Measurements from ENCODE around the gene DNAI2.

Gene DNAI2

DNA sequence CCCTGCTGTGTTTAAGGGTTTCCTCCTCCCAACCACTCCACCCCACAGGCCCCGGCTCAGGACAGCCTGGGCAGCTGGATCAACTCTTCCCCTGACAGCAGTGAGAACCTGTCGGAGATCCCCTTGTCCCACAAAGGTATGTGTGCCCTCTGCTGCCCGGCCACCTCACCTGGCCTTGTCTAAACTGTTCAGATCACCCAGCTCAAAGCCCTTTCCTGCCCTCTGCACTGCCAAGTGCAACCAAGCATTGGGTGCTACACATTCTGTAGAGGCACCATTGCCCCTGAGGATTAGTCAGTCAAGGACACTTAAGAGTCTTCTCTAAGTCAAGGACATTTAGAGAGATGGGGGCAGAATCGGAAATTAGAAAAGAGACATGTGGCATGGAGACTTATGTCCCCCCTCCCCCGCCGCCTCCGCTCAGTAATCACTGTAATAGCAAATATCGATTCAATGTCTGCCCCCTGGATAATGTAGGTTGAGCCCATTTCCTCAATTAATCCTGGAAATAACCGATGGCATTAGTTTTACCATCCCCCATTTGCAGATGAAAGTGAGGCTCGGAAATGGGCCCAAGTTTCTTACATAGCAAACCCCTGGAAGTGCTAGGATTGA is 79.5 kb downstream of the DNAI2 start:
- TF ChIP-seq POLR2AphosphoS5 (IDR thresholded peaks at IDR 0.05; ENCODE audit: low read depth, low read length) (no peak), FOXP2 (optimal IDR thresholded peaks at IDR 0.05; ENCODE audit: borderline replicate concordance, extremely low read depth, extremely low read length, insufficient read depth) (no peak), TAF1 (IDR thresholded peaks at IDR 0.05; ENCODE audit: borderline replicate concordance, insufficient read depth, low read length) (no peak), SIN3A (IDR thresholded peaks at IDR 0.05; ENCODE audit: borderline replicate concordance, insufficient read depth, low read length) (no peak)
- TF ChIP-seq, protein P1, sequence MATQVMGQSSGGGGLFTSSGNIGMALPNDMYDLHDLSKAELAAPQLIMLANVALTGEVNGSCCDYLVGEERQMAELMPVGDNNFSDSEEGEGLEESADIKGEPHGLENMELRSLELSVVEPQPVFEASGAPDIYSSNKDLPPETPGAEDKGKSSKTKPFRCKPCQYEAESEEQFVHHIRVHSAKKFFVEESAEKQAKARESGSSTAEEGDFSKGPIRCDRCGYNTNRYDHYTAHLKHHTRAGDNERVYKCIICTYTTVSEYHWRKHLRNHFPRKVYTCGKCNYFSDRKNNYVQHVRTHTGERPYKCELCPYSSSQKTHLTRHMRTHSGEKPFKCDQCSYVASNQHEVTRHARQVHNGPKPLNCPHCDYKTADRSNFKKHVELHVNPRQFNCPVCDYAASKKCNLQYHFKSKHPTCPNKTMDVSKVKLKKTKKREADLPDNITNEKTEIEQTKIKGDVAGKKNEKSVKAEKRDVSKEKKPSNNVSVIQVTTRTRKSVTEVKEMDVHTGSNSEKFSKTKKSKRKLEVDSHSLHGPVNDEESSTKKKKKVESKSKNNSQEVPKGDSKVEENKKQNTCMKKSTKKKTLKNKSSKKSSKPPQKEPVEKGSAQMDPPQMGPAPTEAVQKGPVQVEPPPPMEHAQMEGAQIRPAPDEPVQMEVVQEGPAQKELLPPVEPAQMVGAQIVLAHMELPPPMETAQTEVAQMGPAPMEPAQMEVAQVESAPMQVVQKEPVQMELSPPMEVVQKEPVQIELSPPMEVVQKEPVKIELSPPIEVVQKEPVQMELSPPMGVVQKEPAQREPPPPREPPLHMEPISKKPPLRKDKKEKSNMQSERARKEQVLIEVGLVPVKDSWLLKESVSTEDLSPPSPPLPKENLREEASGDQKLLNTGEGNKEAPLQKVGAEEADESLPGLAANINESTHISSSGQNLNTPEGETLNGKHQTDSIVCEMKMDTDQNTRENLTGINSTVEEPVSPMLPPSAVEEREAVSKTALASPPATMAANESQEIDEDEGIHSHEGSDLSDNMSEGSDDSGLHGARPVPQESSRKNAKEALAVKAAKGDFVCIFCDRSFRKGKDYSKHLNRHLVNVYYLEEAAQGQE (IDR thresholded peaks at IDR 0.05; ENCODE audit: insufficient read depth in 1 of 2, low read depth in 2 of 2, low read length in 2 of 2), result no peak

DNA sequence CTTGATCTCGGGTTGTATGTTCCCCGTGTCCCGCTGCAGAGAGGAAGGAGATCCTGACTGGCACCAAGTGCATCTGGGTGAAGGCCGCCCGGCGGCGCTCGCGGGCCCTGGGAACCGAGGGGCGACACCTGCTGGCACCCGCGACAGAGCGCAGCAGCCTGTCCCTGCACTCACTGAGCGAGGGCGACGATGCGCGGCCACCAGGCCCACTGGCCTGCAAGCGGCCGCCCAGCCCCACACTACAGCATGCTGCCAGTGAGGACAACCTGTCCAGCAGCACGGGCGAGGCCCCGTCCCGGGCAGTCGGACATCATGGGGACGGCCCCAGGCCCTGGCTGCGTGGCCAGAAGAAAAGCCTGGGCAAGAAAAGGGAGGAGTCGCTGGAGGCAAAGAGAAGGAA is 80.1 kb downstream of the DNAI2 start:
- TF ChIP-seq POLR2AphosphoS5 (IDR thresholded peaks at IDR 0.05; ENCODE audit: low read depth, low read length), result no peak
- TF ChIP-seq, protein P1 (IDR thresholded peaks at IDR 0.05; ENCODE audit: insufficient read depth in 1 of 2, low read depth in 2 of 2, low read length in 2 of 2), result no peak
- no peak for TF ChIP-seq FOXP2 (optimal IDR thresholded peaks at IDR 0.05; ENCODE audit: borderline replicate concordance, extremely low read depth, extremely low read length, insufficient read depth)
- no peak for TF ChIP-seq TAF1 (IDR thresholded peaks at IDR 0.05; ENCODE audit: borderline replicate concordance, insufficient read depth, low read length)

DNA sequence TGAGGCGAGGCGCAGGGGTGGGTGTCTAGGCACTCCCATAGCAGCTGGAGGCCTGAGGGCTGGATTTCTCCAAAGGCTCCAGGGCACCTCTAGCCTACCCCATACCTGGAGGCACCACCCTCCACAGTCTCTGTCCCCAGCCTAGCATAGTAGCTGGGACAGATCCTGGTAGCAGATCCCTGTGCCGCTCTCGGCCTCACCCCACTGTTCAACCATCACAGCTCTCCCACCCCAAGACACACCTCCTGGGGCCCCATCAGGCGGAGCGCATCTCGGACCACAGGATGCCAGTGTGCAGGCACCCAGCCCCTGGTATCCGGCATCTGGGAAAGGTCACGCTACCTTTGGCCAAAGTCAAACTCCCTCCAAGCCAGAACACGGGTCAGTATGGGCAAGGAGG is 80.5 kb downstream of the DNAI2 start:
- TF ChIP-seq POLR2AphosphoS5 (IDR thresholded peaks at IDR 0.05; ENCODE audit: low read depth, low read length), result no peak
- no peak for TF ChIP-seq TAF1 (IDR thresholded peaks at IDR 0.05; ENCODE audit: borderline replicate concordance, insufficient read depth, low read length)
- TF ChIP-seq, protein P1 (IDR thresholded peaks at IDR 0.05; ENCODE audit: insufficient read depth in 1 of 2, low read depth in 2 of 2, low read length in 2 of 2), result no peak
- no peak for TF ChIP-seq FOXP2 (optimal IDR thresholded peaks at IDR 0.05; ENCODE audit: borderline replicate concordance, extremely low read depth, extremely low read length, insufficient read depth)

DNA sequence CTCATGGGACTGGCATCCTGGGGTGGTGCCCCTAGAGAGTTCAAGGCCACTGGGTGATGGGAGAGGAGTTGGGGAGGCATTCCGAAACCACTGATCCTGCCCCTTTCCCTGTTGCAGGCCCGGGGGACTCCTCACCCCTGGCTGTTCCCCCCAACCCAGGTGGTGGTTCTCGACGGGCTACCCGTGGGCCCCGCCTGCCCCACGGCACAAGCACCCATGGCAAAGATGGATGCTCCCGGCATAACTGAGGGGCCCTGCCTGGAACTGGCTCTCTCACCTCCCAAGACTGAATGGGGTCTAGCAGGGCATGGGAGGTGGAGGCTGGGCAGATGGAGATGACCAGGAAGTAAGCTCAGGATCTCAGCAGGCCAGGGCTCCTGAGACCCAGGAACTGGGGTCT is 81.0 kb downstream of the DNAI2 start:
- TF ChIP-seq FOXP2 (optimal IDR thresholded peaks at IDR 0.05; ENCODE audit: borderline replicate concordance, extremely low read depth, extremely low read length, insufficient read depth) (no peak), POLR2AphosphoS5 (IDR thresholded peaks at IDR 0.05; ENCODE audit: low read depth, low read length) (no peak), SIN3A (IDR thresholded peaks at IDR 0.05; ENCODE audit: borderline replicate concordance, insufficient read depth, low read length) (no peak)

DNA sequence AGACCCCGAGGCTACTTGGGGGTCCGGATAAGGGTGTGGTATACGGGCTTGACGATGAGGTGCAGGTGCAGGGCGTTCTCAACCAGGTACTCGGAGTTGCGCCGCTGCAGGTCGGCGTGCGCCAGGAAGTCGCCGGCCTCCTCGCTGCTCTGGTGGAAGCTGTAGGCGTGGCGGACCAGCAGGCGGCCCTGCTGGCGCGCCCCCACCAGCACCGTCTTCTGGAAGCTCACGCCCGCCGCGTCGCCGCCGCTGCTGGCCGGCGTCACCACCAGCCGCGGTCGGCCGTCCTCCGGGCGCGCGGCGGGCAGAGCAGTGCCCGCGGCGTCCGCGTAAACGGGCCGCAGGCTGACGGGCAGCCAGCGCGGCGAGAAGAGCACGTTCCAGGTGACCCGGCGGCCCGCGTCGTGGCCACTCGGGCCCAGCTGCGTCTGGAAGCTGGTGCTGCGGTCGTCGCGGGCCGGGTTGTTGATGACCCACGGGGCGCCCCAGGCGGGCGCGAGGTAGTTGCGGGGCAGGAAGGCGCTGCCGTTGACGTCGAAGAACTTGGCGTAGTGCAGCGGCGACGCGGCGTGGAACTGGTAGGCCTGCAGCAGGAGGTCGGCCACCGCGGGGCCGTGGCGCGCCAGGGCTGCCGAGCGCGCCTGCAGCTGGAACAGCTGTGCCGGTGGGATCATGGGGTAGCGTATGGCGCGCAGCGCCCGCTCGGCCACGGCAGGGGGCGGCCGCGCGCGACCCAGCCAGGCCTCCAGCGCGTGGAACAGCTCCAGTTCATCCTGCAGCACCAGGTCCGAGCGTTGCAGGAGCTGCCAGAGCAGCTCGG is 82.8 kb downstream of the DNAI2 start:
- TF ChIP-seq TAF1 (IDR thresholded peaks at IDR 0.05; ENCODE audit: borderline replicate concordance, insufficient read depth, low read length) (no peak), FOXP2 (optimal IDR thresholded peaks at IDR 0.05; ENCODE audit: borderline replicate concordance, extremely low read depth, extremely low read length, insufficient read depth) (no peak), POLR2AphosphoS5 (IDR thresholded peaks at IDR 0.05; ENCODE audit: low read depth, low read length) (no peak), SIN3A (IDR thresholded peaks at IDR 0.05; ENCODE audit: borderline replicate concordance, insufficient read depth, low read length) (no peak)
- TF ChIP-seq, protein P1 (IDR thresholded peaks at IDR 0.05; ENCODE audit: insufficient read depth in 1 of 2, low read depth in 2 of 2, low read length in 2 of 2), result no peak

Data from PFSK-1 (cell line).